KOPT-K1 (cell line): Measurements from ENCODE around the gene USP26.
"Not testable (repeated sequence)": the region's sequence is repeated elsewhere in the genome, so short reads cannot be mapped to it uniquely, and the experiment has no call there.

ENCODE experiments used
- H3K27ac ChIP-seq: fragments of 200-600 bp; sonication (generic); 2 replicates; pipeline ENCODE4 v1.5.1; 2016; ENCODE audit warnings: antibody characterized with exemption, mild to moderate bottlenecking, low read depth, low read length; ENCODE audit not compliant: poor library complexity, severe bottlenecking
- H3K36me3 ChIP-seq: fragments of 200-600 bp; sonication (generic); 2 replicates; pipeline ENCODE4 v1.5.1; 2017; ENCODE audit warnings: antibody characterized with exemption, mild to moderate bottlenecking, low read length, moderate library complexity; ENCODE audit not compliant: insufficient read depth
- H3K9me3 ChIP-seq: fragments of 200-600 bp; sonication (generic); 2 replicates; pipeline ENCODE4 v1.5.1; 2017; ENCODE audit warnings: antibody characterized with exemption, low read length, mild to moderate bottlenecking; ENCODE audit not compliant: insufficient read depth, poor library complexity, severe bottlenecking

Gene USP26, protein sequence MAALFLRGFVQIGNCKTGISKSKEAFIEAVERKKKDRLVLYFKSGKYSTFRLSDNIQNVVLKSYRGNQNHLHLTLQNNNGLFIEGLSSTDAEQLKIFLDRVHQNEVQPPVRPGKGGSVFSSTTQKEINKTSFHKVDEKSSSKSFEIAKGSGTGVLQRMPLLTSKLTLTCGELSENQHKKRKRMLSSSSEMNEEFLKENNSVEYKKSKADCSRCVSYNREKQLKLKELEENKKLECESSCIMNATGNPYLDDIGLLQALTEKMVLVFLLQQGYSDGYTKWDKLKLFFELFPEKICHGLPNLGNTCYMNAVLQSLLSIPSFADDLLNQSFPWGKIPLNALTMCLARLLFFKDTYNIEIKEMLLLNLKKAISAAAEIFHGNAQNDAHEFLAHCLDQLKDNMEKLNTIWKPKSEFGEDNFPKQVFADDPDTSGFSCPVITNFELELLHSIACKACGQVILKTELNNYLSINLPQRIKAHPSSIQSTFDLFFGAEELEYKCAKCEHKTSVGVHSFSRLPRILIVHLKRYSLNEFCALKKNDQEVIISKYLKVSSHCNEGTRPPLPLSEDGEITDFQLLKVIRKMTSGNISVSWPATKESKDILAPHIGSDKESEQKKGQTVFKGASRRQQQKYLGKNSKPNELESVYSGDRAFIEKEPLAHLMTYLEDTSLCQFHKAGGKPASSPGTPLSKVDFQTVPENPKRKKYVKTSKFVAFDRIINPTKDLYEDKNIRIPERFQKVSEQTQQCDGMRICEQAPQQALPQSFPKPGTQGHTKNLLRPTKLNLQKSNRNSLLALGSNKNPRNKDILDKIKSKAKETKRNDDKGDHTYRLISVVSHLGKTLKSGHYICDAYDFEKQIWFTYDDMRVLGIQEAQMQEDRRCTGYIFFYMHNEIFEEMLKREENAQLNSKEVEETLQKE

DNA sequence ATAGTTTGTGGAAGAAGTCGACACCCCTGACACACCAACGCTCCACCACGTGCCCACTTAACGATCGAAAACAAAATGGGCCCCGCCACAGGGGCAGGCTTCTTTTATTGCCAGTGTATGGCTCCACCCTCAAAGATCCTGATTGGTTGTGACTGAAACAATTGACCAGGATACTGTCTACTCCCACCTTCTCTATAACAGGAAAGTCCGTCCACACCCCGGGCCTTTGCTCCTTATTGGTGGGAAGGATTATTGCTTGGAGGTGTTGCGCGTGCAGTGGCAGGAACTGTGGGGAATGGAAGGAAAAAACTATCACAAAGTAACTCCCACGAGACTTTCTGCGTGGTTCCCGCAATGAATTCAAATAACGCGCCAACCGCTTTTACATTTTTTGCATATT, at the start of gene USP26:
TSS of gene USP26 (minus strand) at position 79 of the 400 bp plus-strand sequence. CDS start 68,889 bp downstream, outside the sequence.
- Histone ChIP-seq H3K9me3 (no peaks in the 10 kb centered on the region), H3K36me3 (no peaks in the 10 kb centered on the region), H3K27ac (no peak within 1 kb of the TSS)

DNA sequence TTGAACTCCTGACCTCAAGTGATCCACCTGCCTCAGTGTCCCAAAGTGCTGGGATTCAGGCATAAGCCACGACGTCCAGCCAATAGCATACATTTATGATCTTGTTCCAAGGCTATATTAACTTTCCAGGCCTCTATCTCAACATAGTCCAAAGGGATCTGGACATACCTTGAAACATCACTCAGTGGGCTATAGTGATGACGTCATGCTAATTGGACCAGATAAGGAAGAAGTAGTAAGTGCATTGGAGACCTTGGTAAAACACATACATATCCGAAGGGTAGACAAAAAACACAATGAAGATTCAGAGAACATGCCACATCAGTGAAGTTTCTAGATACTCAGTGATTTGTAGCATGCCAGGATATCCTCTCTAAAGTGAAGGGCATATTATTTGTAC, 37.4 kb upstream of the USP26 start:
- no peaks in the 10 kb centered on the region for H3K36me3 ChIP-seq
- no peaks in the 10 kb centered on the region for H3K9me3 ChIP-seq
- no peak overlapping the region for H3K27ac ChIP-seq

- H3K27ac ChIP-seq, result no peak overlapping the region
- no peaks in the 10 kb centered on the region for H3K9me3 ChIP-seq
- H3K36me3 ChIP-seq, result no peaks in the 10 kb centered on the region
Observed at GRCh38 chrX:133120406-133120805, 23.5 kb upstream of the USP26 start.

GRCh38 chrX:133094098-133094731, 2.7 kb downstream of the USP26 start:
- Histone ChIP-seq H3K27ac (no peak overlapping the region), H3K9me3 (no peaks in the 10 kb centered on the region), H3K36me3 (no peaks in the 10 kb centered on the region)

DNA sequence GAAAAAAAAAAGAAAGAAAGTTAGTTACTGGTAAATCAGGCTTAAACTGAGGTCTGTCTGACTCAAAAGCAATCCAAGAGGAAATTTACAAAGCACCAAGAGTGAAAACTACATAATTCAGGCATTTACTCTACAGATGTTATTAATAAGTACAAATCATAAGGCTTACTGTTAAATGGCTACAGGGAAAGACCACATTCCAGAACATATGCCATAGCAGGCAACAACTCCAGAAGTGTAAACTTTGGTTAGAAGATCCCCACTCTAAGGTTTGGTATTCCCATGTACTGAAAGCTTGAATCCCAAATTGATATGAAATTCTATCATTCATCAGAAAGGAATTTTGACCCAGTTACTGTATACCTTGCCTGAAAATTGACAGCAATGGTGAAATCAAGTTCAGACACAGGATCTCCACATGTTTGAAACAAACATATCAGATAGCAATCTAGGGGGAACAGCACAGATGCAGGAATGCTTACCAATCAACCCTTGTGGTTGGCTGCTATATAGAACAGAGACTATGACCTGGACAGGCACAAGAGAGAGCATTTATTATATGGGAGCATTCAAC, 6.6 kb downstream of the USP26 start:
- Histone ChIP-seq H3K27ac (no peak overlapping the region), H3K9me3 (no peaks in the 10 kb centered on the region)

GRCh38 chrX:133089411-133089810, 7.5 kb downstream of the USP26 start:
- no peaks in the 10 kb centered on the region for H3K36me3 ChIP-seq
- no peak overlapping the region for H3K27ac ChIP-seq
- H3K9me3 ChIP-seq, result no peaks in the 10 kb centered on the region

More for the DNA sequence above, 6.6 kb downstream of the USP26 start:
- H3K36me3 ChIP-seq, result no peaks in the 10 kb centered on the region

GRCh38 chrX:133085785-133086184, 11.1 kb downstream of the USP26 start:
- H3K27ac ChIP-seq, result no peak overlapping the region

DNA sequence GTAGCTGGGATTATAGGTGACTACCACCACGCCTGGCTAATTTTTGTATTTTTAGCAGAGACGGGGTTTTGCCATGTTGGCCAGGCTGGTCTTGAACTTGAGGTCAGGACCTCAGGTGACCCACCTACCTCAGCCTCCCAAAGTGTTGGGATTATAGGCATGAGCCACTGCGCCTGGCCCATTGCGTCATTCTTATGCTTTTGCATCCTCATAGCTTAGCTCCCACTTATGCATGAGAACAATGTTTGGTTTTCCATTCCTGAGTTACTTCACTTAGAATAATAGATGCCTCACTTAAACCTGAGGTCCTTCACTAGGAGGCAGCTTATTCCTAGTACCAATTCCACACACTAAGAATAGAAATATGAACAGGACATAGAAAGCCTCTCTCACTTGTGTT, 11.9 kb downstream of the USP26 start:
- H3K36me3 ChIP-seq, result not testable (repeated sequence)

More at GRCh38 chrX:133085785-133086184, 11.1 kb downstream of the USP26 start:
- Histone ChIP-seq H3K36me3 (no peaks in the 10 kb centered on the region), H3K9me3 (no peaks in the 10 kb centered on the region)

DNA sequence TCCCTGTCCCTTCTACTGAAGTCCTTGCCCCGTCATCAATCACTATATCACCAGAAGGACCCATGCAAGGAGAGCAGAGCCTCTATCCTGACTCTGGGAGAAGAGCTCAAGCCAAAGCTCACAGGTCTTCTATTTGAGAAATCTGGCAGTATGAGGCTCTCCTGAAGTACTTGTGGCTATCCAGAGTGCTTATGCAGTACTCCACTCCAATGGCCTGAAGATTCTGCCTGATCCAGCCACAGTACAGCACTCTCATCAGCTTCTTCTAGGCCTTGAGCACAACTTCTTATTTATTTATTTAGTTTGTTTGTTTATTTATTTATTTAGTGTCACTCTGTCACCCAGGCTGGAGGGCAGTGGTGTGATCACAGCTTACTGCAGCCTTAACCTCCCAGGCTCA, 13.0 kb downstream of the USP26 start:
- Histone ChIP-seq H3K27ac (no peak overlapping the region), H3K9me3 (no peaks in the 10 kb centered on the region), H3K36me3 (no peaks in the 10 kb centered on the region)

More for the DNA sequence above, 11.9 kb downstream of the USP26 start:
- not testable (repeated sequence) for H3K27ac ChIP-seq, H3K9me3 ChIP-seq

GRCh38 chrX:133081990-133082389, 14.9 kb downstream of the USP26 start:
- no peak overlapping the region for H3K27ac ChIP-seq
- H3K9me3 ChIP-seq, result no peaks in the 10 kb centered on the region
- H3K36me3 ChIP-seq, result no peaks in the 10 kb centered on the region

- not testable (repeated sequence) for H3K27ac ChIP-seq, H3K9me3 ChIP-seq, H3K36me3 ChIP-seq
Observed at GRCh38 chrX:133077856-133078255, 19.1 kb downstream of the USP26 start.

GRCh38 chrX:133072566-133072965, 24.3 kb downstream of the USP26 start:
- no peaks in the 10 kb centered on the region for H3K9me3 ChIP-seq
- H3K36me3 ChIP-seq, result no peaks in the 10 kb centered on the region
- no peak overlapping the region for H3K27ac ChIP-seq

- Histone ChIP-seq H3K9me3 (no peaks in the 10 kb centered on the region), H3K36me3 (no peaks in the 10 kb centered on the region), H3K27ac (no peak overlapping the region)
Observed at GRCh38 chrX:133068461-133068860, 28.4 kb downstream of the USP26 start.

- Histone ChIP-seq H3K9me3 (no peaks in the 10 kb centered on the region), H3K27ac (no peak overlapping the region), H3K36me3 (no peaks in the 10 kb centered on the region)
Observed at GRCh38 chrX:133056341-133056740, 40.6 kb downstream of the USP26 start.
